ENCODE measurements around the gene FAM156A.
"Not testable (repeated sequence)": the region's sequence is repeated elsewhere in the genome, so short reads cannot be mapped to it uniquely, and the experiment has no call there.

The FAM156A gene

DNA sequence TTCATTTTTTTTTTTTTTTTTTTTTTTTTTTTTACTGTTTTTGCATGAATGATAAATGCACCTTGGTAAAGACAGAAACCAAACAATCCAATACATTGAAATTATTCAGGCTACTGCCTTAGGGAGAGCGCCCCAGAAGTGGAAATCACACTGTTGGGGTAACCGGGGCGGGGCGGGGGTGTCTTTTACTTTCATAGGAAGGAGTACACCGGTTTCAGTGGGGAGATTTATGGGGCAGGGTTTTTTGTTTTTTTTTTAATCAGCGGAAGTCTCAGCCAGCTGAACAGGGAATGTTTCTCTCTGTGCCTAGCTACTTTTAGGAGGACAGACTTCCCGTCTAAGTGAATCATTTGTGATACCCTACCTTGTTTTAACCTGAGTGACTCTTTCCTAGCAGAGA, 643 bp upstream of the FAM156A start:
- not testable (repeated sequence) for FAIRE-seq

DNA sequence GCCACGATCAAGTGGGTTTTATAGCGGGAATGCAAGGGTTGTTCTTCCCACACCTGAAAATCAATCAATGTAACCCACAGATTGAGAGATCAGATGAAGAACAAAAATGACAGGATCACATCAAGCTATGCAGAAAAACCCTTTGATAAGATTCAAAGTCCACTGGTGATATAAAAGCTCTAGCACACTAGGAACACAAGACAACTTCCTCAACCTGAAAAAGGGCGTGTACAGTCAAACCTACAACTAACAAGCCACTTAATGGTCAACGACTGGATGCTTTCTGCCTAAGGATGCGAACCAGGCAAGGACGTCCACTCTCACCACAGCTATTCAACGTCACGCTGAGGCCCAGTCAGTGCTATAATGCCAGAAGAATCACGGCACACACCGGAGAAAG, 8.4 kb downstream of the FAM156A start:
- not testable (repeated sequence) for FAIRE-seq

DNA sequence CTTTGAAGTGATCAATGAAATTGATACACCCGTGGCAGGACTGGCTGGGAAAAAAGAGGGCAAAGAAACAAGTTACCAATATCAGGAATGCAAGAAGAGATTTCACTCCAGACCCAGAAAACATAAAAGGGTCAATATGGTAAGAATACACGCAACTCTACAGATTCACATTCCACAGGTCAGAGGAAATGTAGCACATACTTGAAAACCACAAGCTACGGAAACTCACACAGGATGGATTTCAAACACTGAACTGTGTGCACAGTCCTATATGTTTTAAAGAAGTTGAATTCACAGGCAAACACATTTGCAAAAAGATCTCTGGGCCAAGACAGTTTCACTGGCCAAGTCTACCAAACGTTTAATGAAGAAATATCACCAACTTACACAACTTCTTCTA, 9.0 kb downstream of the FAM156A start:
- FAIRE-seq, result not testable (repeated sequence)

DNA sequence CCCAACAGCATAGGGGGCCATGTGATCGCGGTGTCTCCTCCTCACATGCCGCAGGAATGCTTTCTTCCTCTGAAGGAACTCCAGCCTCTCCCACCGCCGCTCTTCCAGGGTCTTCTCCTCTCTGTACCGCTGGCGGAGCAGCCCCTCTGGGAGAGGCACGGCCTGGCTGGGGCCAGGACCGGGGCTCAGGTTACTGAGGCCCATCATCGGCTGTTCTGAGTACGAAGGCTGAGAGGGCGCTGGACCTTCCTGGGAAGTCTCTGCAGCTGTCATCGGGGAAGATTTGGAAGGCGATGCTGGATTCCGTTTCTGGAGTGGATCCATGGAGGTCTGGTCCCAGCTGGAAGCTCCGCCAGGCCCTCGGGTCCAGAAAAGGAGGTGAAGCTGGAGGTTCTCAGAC, 10.1 kb downstream of the FAM156A start:
- not testable (repeated sequence) for FAIRE-seq

DNA sequence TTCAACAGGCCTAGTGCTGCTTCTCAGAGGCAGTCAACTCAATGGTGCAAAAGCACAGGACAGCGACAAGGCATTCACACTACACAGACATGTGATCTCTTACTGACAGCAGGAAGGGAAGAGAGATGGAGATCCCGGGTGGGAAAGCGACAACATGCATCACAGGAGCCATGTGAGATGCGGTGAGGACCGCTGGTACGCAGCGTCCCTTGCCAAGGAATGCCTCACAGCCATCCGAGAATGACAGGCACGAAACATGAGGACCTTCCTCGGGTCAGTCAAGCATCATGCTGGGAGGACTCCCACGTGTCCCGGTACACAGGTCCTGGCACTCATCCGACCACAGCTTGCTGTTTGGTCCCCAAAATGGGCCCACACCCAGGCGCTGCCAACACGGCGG, 10.8 kb downstream of the FAM156A start:
- FAIRE-seq, result not testable (repeated sequence)

DNA sequence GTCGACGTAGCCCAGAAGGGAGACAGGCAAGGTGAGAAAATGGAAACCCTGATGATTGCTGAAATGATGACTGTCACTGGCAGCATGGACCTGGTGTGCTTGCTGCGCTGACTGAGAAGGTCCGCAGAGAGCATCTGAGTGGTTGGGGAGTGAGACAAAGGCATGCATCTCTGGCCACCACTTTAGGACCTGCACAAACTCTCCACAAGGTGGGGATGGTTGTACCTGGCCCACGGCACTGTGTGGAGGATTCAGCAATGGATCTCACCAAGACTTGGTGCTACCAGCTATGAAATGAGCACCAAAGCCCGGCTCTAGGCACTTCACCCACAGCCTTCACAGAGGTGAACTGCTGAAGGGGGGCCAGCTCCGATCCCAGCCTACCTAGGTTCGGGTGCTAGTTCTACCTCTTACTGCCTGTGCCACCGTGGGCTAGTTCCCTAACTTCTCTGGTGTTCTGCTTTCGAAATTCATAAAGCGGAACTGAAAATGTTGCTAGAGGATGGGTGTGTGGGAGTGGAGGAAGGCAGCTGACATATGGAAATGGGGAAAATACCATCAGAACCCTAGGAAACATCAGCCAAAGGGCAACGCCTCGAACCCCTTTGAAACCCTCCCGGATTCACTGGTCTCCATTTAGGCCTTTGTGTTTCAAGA, 12.4 kb downstream of the FAM156A start:
- FAIRE-seq, result not testable (repeated sequence)

DNA sequence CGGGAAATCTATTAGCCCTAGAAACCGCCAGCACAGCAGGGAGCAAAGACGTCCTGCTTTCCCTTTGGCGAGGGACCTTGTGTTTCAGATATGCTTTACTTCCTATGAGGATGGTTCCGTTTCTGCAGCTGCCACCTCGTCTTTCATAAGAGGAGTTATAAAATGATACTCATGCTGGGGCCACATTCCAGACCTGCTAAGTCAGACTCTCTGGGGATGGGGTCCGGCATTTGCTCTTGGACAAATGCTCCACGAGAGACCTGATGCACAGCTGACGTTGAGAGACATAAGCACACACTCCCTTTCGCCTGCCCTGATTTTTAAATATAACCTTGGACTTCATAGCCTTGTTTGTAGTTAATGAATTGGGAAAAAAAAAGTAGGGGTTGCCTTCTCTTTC, 16.6 kb downstream of the FAM156A start:
- not testable (repeated sequence) for FAIRE-seq

DNA sequence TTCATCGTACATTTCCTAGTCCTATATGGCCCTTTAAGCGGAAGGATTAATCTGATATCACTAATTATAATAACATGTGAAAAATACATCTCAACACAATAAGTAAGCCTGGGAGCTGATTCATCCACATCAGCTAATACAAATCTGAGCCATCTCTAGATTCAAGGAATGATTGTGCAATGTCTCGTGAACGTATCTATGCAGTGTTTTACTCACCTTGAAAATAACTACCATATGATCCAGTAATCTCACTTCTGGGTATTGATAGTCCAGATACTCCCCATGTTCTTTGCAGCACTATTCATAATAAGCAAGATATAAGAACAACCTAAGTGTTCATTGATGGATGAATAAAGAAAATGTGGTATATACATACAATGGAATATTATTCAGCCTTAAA, 17.6 kb downstream of the FAM156A start:
- FAIRE-seq, result not testable (repeated sequence)

DNA sequence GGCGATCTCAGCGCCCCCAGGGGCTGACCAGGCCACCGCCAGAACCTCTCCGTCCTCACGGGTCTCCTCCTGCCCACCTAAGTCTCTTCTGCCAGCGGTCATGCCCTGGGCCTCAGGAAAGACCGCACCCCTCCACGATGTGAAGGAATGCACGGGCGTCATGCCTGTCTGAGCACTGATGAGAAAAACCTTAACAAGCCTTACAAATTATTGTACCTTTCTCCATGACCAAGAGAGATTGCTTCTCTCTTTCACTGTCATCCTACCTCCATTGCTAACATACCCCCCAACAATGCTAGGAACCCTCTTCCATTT, 22.9 kb downstream of the FAM156A start:
- not testable (repeated sequence) for FAIRE-seq

DNA sequence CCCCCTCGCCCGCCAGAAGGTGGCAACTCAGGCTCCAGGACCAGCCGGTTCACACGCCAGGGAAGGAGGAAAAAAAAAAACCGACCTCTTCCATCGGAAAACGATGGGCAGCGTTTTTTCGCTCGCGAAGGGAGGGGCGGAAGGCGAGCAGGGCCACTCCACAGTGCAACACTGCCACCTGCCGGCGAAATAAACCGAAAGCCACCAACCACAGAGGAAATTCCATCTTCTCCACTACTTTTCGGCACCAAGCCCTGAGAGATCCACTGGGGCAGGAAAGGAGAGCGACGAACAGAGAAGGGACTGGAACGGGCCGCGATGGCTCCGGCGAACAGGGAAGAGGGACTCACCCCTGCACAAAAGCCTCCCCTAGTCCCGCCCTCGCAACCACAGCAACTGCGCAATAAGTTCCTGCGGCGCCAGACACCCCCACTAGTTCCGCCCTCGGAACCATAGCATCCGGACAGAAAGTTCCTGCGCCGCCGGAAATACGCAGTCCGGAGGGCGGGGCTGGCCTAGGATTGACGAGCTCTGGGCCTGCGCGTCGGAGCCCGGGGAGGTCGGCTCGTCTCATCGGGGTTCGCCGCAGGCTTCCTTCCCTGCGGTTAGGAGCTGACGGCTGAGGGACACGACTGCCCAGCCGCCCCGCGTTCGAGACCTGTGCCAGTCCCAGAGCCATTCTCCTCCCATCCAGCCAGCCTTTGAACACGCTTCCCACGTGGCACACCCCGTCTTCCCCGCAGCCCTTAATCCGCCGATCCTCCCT, 23.4 kb downstream of the FAM156A start:
- FAIRE-seq, result peak; percentile 89

DNA sequence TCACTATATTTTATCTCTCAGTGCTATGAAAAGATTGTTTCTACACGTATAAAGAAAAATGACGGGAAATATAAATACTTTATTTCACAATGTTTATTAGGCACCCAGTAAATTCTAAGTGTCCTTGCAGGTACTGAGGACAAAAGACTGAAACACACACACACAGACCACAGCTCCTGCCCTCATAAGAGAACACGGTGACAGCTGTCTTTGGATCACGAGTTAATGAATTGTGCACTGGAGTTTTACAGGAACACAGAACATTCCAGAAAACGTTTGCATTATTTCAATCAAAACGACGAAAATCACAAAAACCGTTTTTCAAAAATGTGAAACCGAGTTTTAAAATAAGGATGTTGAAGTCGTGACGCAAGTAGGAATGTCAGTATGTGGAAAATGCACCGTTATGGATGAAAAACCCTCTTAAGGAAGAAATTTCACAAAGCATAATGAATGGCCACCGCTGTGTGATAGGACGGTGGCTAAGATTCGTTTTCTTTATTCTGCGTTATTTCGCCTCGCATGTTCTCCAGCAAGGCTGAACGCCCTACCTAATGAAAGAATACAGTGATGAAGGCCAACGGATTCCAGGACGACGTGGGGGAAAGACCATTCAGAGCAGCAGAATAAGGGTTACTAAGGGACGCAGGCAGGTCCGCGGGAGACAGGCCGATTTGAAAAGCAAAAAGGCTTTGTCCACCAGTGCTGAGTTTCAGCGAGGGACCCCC, 24.2 kb downstream of the FAM156A start:
- no peak for FAIRE-seq

DNA sequence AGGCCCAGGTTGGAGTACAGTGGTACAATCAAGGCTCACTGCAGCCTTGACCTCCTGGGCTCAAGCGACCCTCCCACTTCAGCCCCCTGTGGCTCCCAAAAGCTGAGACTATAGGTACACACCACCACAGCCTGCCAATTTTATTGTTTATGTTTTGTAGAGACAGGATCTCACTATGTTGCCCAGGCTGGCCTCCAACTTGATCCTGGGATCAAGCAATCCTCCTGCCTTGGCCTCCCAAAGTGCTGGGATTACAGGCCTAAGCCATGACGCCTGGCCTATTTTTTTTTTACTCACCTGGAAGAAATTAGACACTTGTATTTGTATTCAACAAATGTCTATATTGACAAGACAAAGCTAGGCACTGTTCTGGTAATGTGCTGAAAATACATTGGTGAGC, 25.1 kb downstream of the FAM156A start:
- FAIRE-seq, result no peak

DNA sequence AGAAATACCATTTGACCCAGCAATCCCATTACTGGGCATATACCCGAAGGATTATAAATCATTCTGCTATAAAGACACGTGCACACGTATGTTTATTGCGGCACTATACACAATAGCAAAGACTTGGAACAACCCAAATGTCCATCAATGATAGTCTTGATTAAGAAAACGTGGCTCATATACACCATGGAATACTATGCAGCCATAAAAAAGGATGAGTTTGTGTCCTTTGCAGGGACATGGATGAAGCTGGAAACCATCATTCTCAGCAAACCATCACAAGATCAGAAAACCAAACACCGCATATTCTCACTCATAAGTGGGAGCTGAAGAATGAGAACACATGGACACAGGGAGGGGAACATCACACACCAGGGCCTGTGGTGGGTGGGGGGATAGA, 28.1 kb downstream of the FAM156A start:
- FAIRE-seq, result not testable (repeated sequence)

DNA sequence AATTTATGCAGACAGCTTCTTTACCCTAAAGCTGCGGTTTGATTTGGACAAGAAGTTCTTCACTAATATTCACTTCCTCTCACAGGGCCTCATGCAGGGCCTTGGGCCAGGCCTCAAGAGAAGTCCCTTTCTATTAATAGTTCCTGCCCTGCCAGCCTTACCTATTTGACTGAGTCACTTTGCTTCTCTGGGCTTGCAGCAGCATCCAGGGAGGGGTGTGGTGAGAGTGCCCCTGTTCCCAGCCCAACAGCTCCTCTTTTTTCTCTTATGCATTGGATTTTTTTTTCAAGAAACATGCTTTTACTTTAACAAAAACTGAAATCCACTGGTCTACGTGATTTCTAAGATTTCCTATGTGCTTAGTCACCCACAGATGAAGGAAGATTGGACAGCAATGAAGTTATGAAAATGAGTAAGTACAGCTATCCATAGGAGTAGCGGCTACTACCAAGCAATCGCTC, 34.5 kb downstream of the FAM156A start:
- FAIRE-seq, result no peak

DNA sequence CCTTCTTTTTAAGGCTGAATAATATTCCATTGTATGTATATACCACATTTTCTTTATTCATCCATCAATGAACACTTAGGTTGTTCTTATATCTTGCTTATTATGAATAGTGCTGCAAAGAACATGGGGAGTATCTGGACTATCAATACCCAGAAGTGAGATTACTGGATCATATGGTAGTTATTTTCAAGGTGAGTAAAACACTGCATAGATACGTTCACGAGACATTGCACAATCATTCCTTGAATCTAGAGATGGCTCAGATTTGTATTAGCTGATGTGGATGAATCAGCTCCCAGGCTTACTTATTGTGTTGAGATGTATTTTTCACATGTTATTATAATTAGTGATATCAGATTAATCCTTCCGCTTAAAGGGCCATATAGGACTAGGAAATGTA, 43.6 kb downstream of the FAM156A start:
- not testable (repeated sequence) for FAIRE-seq

DNA sequence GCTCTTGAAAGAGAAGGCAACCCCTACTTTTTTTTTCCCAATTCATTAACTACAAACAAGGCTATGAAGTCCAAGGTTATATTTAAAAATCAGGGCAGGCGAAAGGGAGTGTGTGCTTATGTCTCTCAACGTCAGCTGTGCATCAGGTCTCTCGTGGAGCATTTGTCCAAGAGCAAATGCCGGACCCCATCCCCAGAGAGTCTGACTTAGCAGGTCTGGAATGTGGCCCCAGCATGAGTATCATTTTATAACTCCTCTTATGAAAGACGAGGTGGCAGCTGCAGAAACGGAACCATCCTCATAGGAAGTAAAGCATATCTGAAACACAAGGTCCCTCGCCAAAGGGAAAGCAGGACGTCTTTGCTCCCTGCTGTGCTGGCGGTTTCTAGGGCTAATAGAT, 44.6 kb downstream of the FAM156A start:
- not testable (repeated sequence) for FAIRE-seq

DNA sequence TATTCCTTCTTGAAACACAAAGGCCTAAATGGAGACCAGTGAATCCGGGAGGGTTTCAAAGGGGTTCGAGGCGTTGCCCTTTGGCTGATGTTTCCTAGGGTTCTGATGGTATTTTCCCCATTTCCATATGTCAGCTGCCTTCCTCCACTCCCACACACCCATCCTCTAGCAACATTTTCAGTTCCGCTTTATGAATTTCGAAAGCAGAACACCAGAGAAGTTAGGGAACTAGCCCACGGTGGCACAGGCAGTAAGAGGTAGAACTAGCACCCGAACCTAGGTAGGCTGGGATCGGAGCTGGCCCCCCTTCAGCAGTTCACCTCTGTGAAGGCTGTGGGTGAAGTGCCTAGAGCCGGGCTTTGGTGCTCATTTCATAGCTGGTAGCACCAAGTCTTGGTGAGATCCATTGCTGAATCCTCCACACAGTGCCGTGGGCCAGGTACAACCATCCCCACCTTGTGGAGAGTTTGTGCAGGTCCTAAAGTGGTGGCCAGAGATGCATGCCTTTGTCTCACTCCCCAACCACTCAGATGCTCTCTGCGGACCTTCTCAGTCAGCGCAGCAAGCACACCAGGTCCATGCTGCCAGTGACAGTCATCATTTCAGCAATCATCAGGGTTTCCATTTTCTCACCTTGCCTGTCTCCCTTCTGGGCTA, 48.9 kb downstream of the FAM156A start:
- not testable (repeated sequence) for FAIRE-seq

DNA sequence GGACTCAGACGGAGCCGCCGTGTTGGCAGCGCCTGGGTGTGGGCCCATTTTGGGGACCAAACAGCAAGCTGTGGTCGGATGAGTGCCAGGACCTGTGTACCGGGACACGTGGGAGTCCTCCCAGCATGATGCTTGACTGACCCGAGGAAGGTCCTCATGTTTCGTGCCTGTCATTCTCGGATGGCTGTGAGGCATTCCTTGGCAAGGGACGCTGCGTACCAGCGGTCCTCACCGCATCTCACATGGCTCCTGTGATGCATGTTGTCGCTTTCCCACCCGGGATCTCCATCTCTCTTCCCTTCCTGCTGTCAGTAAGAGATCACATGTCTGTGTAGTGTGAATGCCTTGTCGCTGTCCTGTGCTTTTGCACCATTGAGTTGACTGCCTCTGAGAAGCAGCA, 50.4 kb downstream of the FAM156A start:
- not testable (repeated sequence) for FAIRE-seq

DNA sequence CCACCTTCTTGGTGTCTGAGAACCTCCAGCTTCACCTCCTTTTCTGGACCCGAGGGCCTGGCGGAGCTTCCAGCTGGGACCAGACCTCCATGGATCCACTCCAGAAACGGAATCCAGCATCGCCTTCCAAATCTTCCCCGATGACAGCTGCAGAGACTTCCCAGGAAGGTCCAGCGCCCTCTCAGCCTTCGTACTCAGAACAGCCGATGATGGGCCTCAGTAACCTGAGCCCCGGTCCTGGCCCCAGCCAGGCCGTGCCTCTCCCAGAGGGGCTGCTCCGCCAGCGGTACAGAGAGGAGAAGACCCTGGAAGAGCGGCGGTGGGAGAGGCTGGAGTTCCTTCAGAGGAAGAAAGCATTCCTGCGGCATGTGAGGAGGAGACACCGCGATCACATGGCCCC, 51.2 kb downstream of the FAM156A start:
- FAIRE-seq, result not testable (repeated sequence)

DNA sequence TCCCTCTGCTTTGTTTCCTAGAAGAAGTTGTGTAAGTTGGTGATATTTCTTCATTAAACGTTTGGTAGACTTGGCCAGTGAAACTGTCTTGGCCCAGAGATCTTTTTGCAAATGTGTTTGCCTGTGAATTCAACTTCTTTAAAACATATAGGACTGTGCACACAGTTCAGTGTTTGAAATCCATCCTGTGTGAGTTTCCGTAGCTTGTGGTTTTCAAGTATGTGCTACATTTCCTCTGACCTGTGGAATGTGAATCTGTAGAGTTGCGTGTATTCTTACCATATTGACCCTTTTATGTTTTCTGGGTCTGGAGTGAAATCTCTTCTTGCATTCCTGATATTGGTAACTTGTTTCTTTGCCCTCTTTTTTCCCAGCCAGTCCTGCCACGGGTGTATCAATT, 52.2 kb downstream of the FAM156A start:
- FAIRE-seq, result not testable (repeated sequence)

DNA sequence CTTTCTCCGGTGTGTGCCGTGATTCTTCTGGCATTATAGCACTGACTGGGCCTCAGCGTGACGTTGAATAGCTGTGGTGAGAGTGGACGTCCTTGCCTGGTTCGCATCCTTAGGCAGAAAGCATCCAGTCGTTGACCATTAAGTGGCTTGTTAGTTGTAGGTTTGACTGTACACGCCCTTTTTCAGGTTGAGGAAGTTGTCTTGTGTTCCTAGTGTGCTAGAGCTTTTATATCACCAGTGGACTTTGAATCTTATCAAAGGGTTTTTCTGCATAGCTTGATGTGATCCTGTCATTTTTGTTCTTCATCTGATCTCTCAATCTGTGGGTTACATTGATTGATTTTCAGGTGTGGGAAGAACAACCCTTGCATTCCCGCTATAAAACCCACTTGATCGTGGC, 52.8 kb downstream of the FAM156A start:
- FAIRE-seq, result not testable (repeated sequence)
